ENCODE results near the gene EPGN.

DNA sequence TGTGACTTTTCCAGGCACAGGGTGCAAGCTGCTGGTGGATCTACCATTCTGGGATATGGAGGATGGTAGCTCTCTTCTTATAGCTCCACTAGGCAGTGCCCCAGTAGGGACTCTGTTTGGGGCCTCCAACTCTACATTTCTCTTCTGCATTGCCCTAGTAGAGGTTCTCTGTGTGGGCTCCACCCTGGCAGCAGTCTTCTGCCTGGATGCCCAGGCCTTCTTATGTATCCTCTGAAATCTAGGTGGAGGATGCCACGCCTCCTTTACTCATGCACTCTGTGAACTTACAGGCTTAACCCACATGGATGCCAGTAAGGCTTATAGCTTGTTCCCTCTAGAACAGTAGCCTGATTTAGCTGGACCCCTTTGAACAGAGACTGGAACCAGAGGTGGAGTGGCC, 35.8 kb downstream of the EPGN start:
- TF ChIP-seq CTCF (conservative IDR thresholded peaks at IDR 0.05; ENCODE audit: low read depth, low read length): no peak
- no peak for TF ChIP-seq EZH2 (IDR thresholded peaks at IDR 0.05; ENCODE audit: borderline replicate concordance, low read depth, low read length, poor library complexity, severe bottlenecking)
